ENCODE data around the gene GNAS-AS1. TPM values are rescaled to one million over a fixed set of nuclear protein-coding genes. Genes with fewer than 3 reads are reported as not detected.
A peak's percentile ranks its signal among the peaks of the same experiment; 100 is the strongest.

The GNAS-AS1 gene
- total RNA-seq, 1 experiment from 2014 or later = 6.8 TPM

- no peaks in the 10 kb centered on the region for H3K36me3 ChIP-seq (ENCODE audit: low read depth)
- H3K27me3 ChIP-seq (ENCODE audit: insufficient read depth, low read depth) = no peaks in the 10 kb centered on the region
- H3K9me2 ChIP-seq (ENCODE audit: insufficient read depth) = no peaks in the 10 kb centered on the region
- no TSS peak for BruUV-seq (replicated peaks)
- ChIA-PET POLR2A (ENCODE audit: unreplicated experiment) (interaction anchor here (0.8 kb wide), 1 partner anchor 225 kb away, joined by 10 read pairs; no protein-coding TSS in a partner anchor), CTCF (no interaction called here)
- H2AFZ ChIP-seq = no peak overlapping the region
- no peaks in the 10 kb centered on the region for H3K4me1 ChIP-seq (replicated peaks; ENCODE audit: insufficient read depth)
- no peak overlapping the region for H3K4me2 ChIP-seq
- H3K9me3 ChIP-seq (ENCODE audit: insufficient read depth, low read depth) = no peaks in the 10 kb centered on the region
- H3K27ac ChIP-seq = no peak overlapping the region
- DNase-seq = peak in 1 of 2 experiments; percentile 16
- no peaks in the 10 kb centered on the region for H3K79me2 ChIP-seq (ENCODE audit: low read depth)
- H3F3A ChIP-seq (ENCODE audit: insufficient read depth, low read depth) = no peaks in the 10 kb centered on the region
- intact Hi-C loops (cut with micrococcal nuclease; ENCODE audit: unreplicated experiment) = loop anchor here (2.0 to 5.0 kb wide), 3 partner anchors 336 to 625 kb away; no protein-coding TSS in a partner anchor
- H3K4me3 ChIP-seq = no peak overlapping the region
- TF ChIP-seq CTCF (conservative IDR thresholded peaks at IDR 0.05) (no peak), EZH2 (IDR thresholded peaks at IDR 0.05; ENCODE audit: low read depth) (no peak)
- no peaks in the 10 kb centered on the region for H4K20me1 ChIP-seq (ENCODE audit: insufficient read depth)
These were observed 20.9 kb upstream of the GNAS-AS1 start for GRCh38 chr20:58871533-58872102.

- Histone ChIP-seq H3K9me3 (ENCODE audit: insufficient read depth, low read depth) (no peaks in the 10 kb centered on the region), H3K27ac (no peak overlapping the region), H3K4me1 (replicated peaks; ENCODE audit: insufficient read depth) (no peaks in the 10 kb centered on the region), H3K4me2 (no peak overlapping the region), H4K20me1 (ENCODE audit: insufficient read depth) (no peaks in the 10 kb centered on the region), H2AFZ (no peak overlapping the region), H3K9me2 (ENCODE audit: insufficient read depth) (no peaks in the 10 kb centered on the region), H3F3A (ENCODE audit: insufficient read depth, low read depth) (no peaks in the 10 kb centered on the region), H3K36me3 (ENCODE audit: low read depth) (no peaks in the 10 kb centered on the region), H3K79me2 (ENCODE audit: low read depth) (no peaks in the 10 kb centered on the region), H3K27me3 (ENCODE audit: insufficient read depth, low read depth) (no peaks in the 10 kb centered on the region), H3K4me3 (no peak overlapping the region)
- intact Hi-C loops (cut with micrococcal nuclease; ENCODE audit: unreplicated experiment) = loop anchor here (1.0 to 5.0 kb wide), 4 partner anchors 337 to 626 kb away; no protein-coding TSS in a partner anchor
- ChIA-PET CTCF (interaction anchor here (0.5 to 1.0 kb wide), 4 partner anchors 70 to 585 kb away, joined by 3 to 7 read pairs (median 6); no protein-coding TSS in a partner anchor), POLR2A (ENCODE audit: unreplicated experiment) (no interaction called here)
- BruUV-seq (replicated peaks) = no TSS peak
- DNase-seq = peak in 1 of 2 experiments; percentile 69
- TF ChIP-seq CTCF (conservative IDR thresholded peaks at IDR 0.05) (peak; percentile 97), EZH2 (IDR thresholded peaks at IDR 0.05; ENCODE audit: low read depth) (no peak)
These were observed 19.8 kb upstream of the GNAS-AS1 start for GRCh38 chr20:58870293-58871014.

GRCh38 chr20:58869662-58870227 lies 19.0 kb upstream of the GNAS-AS1 start:
- Histone ChIP-seq H3K4me1 (replicated peaks; ENCODE audit: insufficient read depth) (no peaks in the 10 kb centered on the region), H3K36me3 (ENCODE audit: low read depth) (no peaks in the 10 kb centered on the region), H4K20me1 (ENCODE audit: insufficient read depth) (no peaks in the 10 kb centered on the region), H3F3A (ENCODE audit: insufficient read depth, low read depth) (no peaks in the 10 kb centered on the region), H3K27ac (no peak overlapping the region), H3K27me3 (ENCODE audit: insufficient read depth, low read depth) (no peaks in the 10 kb centered on the region), H3K9me2 (ENCODE audit: insufficient read depth) (no peaks in the 10 kb centered on the region), H3K4me3 (no peak overlapping the region), H3K4me2 (no peak overlapping the region), H3K9me3 (ENCODE audit: insufficient read depth, low read depth) (no peaks in the 10 kb centered on the region), H2AFZ (no peak overlapping the region), H3K79me2 (ENCODE audit: low read depth) (no peaks in the 10 kb centered on the region)
- intact Hi-C loops (cut with micrococcal nuclease; ENCODE audit: unreplicated experiment) = loop anchor here (1.0 to 10.0 kb wide), 5 partner anchors 338 to 635 kb away; no protein-coding TSS in a partner anchor
- POLR2A ChIA-PET (ENCODE audit: unreplicated experiment) = no interaction called here
- no peak for DNase-seq
- BruUV-seq (replicated peaks) = no TSS peak
- no peak for TF ChIP-seq EZH2 (IDR thresholded peaks at IDR 0.05; ENCODE audit: low read depth)
- no peak for TF ChIP-seq CTCF (conservative IDR thresholded peaks at IDR 0.05)
- CTCF ChIA-PET = interaction anchor here (0.6 to 1.0 kb wide), 3 partner anchors 70 to 586 kb away, joined by 3 to 7 read pairs (median 6); no protein-coding TSS in a partner anchor
